DND-41 (cell line): ENCODE results near the gene MAGI3.

Source experiments
- ATAC-seq: fragments of 200-7000 bp; cut with Tn5 transposase; 3 replicates; pipeline ENCODE4 v1.9.1; 2021; ENCODE audit warnings: low read depth; ENCODE audit not compliant: insufficient read depth
- DNase-seq: peaks from one replicate; pipeline ENCODE4 v3.0.0-alpha.2; 2020
- H2AFZ ChIP-seq: 2 replicates; pipeline ENCODE4 v1.6.0; 2012; ENCODE audit warnings: low read depth, low read length
- H3K27ac ChIP-seq: 2 replicates; pipeline ENCODE4 v1.5.1; 2012; ENCODE audit warnings: low read length, inconsistent platforms
- H3K27me3 ChIP-seq: fragments of 200-600 bp; sonication (generic); 2 replicates; pipeline ENCODE4 v1.6.0; 2012; ENCODE audit warnings: low read length, mild to moderate bottlenecking, inconsistent platforms; ENCODE audit not compliant: insufficient read depth, poor library complexity
- H3K36me3 ChIP-seq: 2 replicates; pipeline ENCODE4 v1.5.1; 2012; ENCODE audit warnings: low read length, inconsistent platforms; ENCODE audit not compliant: insufficient read depth
- H3K4me1 ChIP-seq: 2 replicates; pipeline ENCODE4 v1.5.1; 2012; ENCODE audit warnings: mild to moderate bottlenecking, low read length; ENCODE audit not compliant: insufficient read depth
- H3K4me2 ChIP-seq: 2 replicates; pipeline ENCODE4 v1.6.0; 2012; ENCODE audit warnings: mild to moderate bottlenecking, moderate library complexity, low read length, inconsistent platforms; ENCODE audit not compliant: insufficient read depth
- H3K4me3 ChIP-seq, 2 experiments: fragments of 200-600 bp in 1 of 2; shearing (Covaris generic) in 1 of 2; 2 replicates each; pipeline ENCODE4 v1.5.1; 2012 to 2016; ENCODE audit warnings: inconsistent platforms in 2 of 2, low read length in 2 of 2, mild to moderate bottlenecking in 2 of 2, low read depth in 1 of 2, moderate library complexity in 1 of 2
- H3K79me2 ChIP-seq: 2 replicates; pipeline ENCODE4 v1.6.0; 2012; ENCODE audit warnings: low read length, inconsistent platforms; ENCODE audit not compliant: insufficient read depth
- H3K9ac ChIP-seq: 2 replicates; pipeline ENCODE4 v1.6.0; 2012; ENCODE audit warnings: low read depth, mild to moderate bottlenecking, inconsistent platforms, low read length, moderate library complexity
- H3K9me3 ChIP-seq: 2 replicates; pipeline ENCODE4 v1.5.1; 2012; ENCODE audit warnings: low read length, moderate library complexity, mild to moderate bottlenecking, inconsistent platforms; ENCODE audit not compliant: insufficient read depth, severe bottlenecking
- H4K20me1 ChIP-seq: 2 replicates; pipeline ENCODE4 v1.6.0; 2012; ENCODE audit warnings: low read length; ENCODE audit not compliant: insufficient read depth
- EZH2 ChIP-seq: IDR thresholded peaks from 3 replicates; pipeline ENCODE4 v1.6.1; 2012; ENCODE audit warnings: borderline replicate concordance, low read depth, mild to moderate bottlenecking, moderate library complexity, low read length, inconsistent platforms; ENCODE audit not compliant: severe bottlenecking
- TF ChIP-seq, protein P1 (sequence below): IDR thresholded peaks from 2 replicates; pipeline ENCODE4 v1.5.1; 2012; ENCODE audit warnings: borderline replicate concordance, low read length, moderate library complexity, mild to moderate bottlenecking; ENCODE audit not compliant: poor library complexity, severe bottlenecking; ENCODE audit errors: extremely low read depth

MAGI3 gene

GRCh38 chr1:113452921-113453770, 62.8 kb downstream of the MAGI3 start:
- Histone ChIP-seq H3K4me3 (no peak overlapping the region), H4K20me1 (no peaks in the 10 kb centered on the region), H3K27me3 (no peaks in the 10 kb centered on the region), H3K4me2 (no peak overlapping the region), H3K36me3 (no peaks in the 10 kb centered on the region), H3K4me1 (no peaks in the 10 kb centered on the region), H3K9ac (no peak overlapping the region), H3K27ac (no peak overlapping the region), H3K9me3 (no peaks in the 10 kb centered on the region), H2AFZ (no peak overlapping the region), H3K79me2 (no peaks in the 10 kb centered on the region)
- DNase-seq (no peak), ATAC-seq (peak; percentile 63; the same call in 2 of the 3 replicates)
- TF ChIP-seq EZH2 = no peak
- TF ChIP-seq, protein P1, sequence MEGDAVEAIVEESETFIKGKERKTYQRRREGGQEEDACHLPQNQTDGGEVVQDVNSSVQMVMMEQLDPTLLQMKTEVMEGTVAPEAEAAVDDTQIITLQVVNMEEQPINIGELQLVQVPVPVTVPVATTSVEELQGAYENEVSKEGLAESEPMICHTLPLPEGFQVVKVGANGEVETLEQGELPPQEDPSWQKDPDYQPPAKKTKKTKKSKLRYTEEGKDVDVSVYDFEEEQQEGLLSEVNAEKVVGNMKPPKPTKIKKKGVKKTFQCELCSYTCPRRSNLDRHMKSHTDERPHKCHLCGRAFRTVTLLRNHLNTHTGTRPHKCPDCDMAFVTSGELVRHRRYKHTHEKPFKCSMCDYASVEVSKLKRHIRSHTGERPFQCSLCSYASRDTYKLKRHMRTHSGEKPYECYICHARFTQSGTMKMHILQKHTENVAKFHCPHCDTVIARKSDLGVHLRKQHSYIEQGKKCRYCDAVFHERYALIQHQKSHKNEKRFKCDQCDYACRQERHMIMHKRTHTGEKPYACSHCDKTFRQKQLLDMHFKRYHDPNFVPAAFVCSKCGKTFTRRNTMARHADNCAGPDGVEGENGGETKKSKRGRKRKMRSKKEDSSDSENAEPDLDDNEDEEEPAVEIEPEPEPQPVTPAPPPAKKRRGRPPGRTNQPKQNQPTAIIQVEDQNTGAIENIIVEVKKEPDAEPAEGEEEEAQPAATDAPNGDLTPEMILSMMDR = peak; percentile 51

DNA sequence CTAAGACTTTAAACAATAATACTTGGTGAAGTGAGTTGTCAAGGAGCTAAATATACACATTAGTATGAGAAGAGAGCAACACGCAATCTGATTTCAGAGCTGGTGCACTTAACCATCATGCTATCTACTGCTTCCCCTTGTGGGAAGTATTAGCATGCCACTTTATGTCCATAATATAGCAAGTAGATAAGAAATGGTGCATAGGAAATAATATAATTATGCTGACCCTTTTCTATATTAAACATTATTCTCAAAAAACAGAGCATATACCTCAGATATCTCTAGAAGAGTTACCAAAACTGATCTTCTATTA, 63.4 kb downstream of the MAGI3 start:
- Histone ChIP-seq H3K27ac (no peak overlapping the region), H3K27me3 (no peaks in the 10 kb centered on the region), H2AFZ (no peak overlapping the region), H3K4me3 (no peak overlapping the region), H3K9me3 (no peaks in the 10 kb centered on the region), H3K36me3 (no peaks in the 10 kb centered on the region), H3K79me2 (no peaks in the 10 kb centered on the region), H3K4me2 (no peak overlapping the region), H3K9ac (no peak overlapping the region), H4K20me1 (no peaks in the 10 kb centered on the region), H3K4me1 (no peaks in the 10 kb centered on the region)
- no peak for ATAC-seq
- TF ChIP-seq, protein P1 = no peak
- TF ChIP-seq EZH2 = no peak
- DNase-seq = no peak

- Histone ChIP-seq H3K9me3 (no peaks in the 10 kb centered on the region), H3K27ac (no peak overlapping the region), H2AFZ (no peak overlapping the region), H4K20me1 (no peaks in the 10 kb centered on the region), H3K4me3 (no peak overlapping the region), H3K27me3 (no peaks in the 10 kb centered on the region), H3K36me3 (no peaks in the 10 kb centered on the region), H3K79me2 (no peaks in the 10 kb centered on the region), H3K4me2 (no peak overlapping the region), H3K4me1 (no peaks in the 10 kb centered on the region), H3K9ac (no peak overlapping the region)
- DNase-seq (no peak), ATAC-seq (no peak)
- TF ChIP-seq EZH2 = no peak
- TF ChIP-seq, protein P1 = no peak
These were observed 65.1 kb downstream of the MAGI3 start for GRCh38 chr1:113455374-113455773.

- no peaks in the 10 kb centered on the region for H3K79me2 ChIP-seq
- H2AFZ ChIP-seq = no peak overlapping the region
- H4K20me1 ChIP-seq = no peaks in the 10 kb centered on the region
- no peaks in the 10 kb centered on the region for H3K4me1 ChIP-seq
- ATAC-seq (no peak), DNase-seq (no peak)
- no peaks in the 10 kb centered on the region for H3K36me3 ChIP-seq
- H3K9ac ChIP-seq = no peak overlapping the region
- no peaks in the 10 kb centered on the region for H3K9me3 ChIP-seq
- TF ChIP-seq, protein P1 = no peak
- TF ChIP-seq EZH2 = no peak
- no peak overlapping the region for H3K4me2 ChIP-seq
- no peak overlapping the region for H3K4me3 ChIP-seq
- no peaks in the 10 kb centered on the region for H3K27me3 ChIP-seq
- no peak overlapping the region for H3K27ac ChIP-seq
These were observed 66.7 kb downstream of the MAGI3 start for GRCh38 chr1:113456967-113457366.
